GM23338 (cell line): Measurements from ENCODE around the gene ARFIP1. TPM values are rescaled to one million over a fixed set of nuclear protein-coding genes. Genes with fewer than 3 reads are reported as not detected.

Experiments used
- ATAC-seq: fragments of 200-7000 bp; cut with Tn5 transposase; 3 replicates; pipeline ENCODE4 v1.9.1; 2020
- DNase-seq: peaks from one replicate; pipeline ENCODE4 v3.0.0-alpha.2; 2015; ENCODE audit warnings: low spot score
- H2AFZ ChIP-seq: fragments of 200-600 bp; sonication (generic); 2 replicates; pipeline ENCODE4 v1.8.0; 2016; ENCODE audit warnings: antibody characterized with exemption, mild to moderate bottlenecking, moderate library complexity
- H3F3A ChIP-seq: fragments of 200-600 bp; sonication (generic); replicated peaks from 2 replicates; pipeline ENCODE4 v1.8.0; 2017; ENCODE audit warnings: antibody characterized with exemption, mixed run types, low read depth
- H3K27ac ChIP-seq: fragments of 200-600 bp; sonication (generic); 2 replicates; pipeline ENCODE4 v1.6.1; 2016; ENCODE audit warnings: low read depth
- H3K27me3 ChIP-seq: fragments of 200-600 bp; sonication (generic); 2 replicates; pipeline ENCODE4 v1.8.0; 2016; ENCODE audit warnings: mild to moderate bottlenecking, mixed run types, moderate library complexity; ENCODE audit not compliant: insufficient read depth
- H3K36me3 ChIP-seq: fragments of 200-600 bp; sonication (generic); 2 replicates; pipeline ENCODE4 v1.8.0; 2016; ENCODE audit warnings: mild to moderate bottlenecking; ENCODE audit not compliant: insufficient read depth
- H3K4me1 ChIP-seq: fragments of 200-600 bp; sonication (generic); 2 replicates; pipeline ENCODE4 v1.8.0; 2016; ENCODE audit warnings: mild to moderate bottlenecking, moderate library complexity; ENCODE audit not compliant: insufficient read depth
- H3K4me2 ChIP-seq: fragments of 200-600 bp; sonication (generic); 2 replicates; pipeline ENCODE4 v1.7.1; 2017; ENCODE audit warnings: mixed run types
- H3K4me3 ChIP-seq: fragments of 200-600 bp; sonication (generic); 2 replicates; pipeline ENCODE4 v1.6.1; 2016; ENCODE audit warnings: mixed run types
- H3K79me2 ChIP-seq: fragments of 200-600 bp; sonication (generic); replicated peaks from 2 replicates; pipeline ENCODE4 v1.8.0; 2017; ENCODE audit warnings: mild to moderate bottlenecking; ENCODE audit not compliant: insufficient read depth
- H3K9me2 ChIP-seq: fragments of 200-600 bp; sonication (generic); 2 replicates; pipeline ENCODE4 v1.8.0; 2017; ENCODE audit not compliant: insufficient read depth
- H4K20me1 ChIP-seq: fragments of 200-600 bp; sonication (generic); replicated peaks from 2 replicates; pipeline ENCODE4 v1.8.0; 2017; ENCODE audit warnings: mild to moderate bottlenecking; ENCODE audit not compliant: insufficient read depth
- H3K27ac Mint-ChIP-seq: 2 replicates; pipeline ENCODE4 v1.8.0; 2020; ENCODE audit warnings: inconsistent platforms, mild to moderate bottlenecking, moderate library complexity, mixed read lengths
- H3K27me3 Mint-ChIP-seq: 3 replicates; pipeline ENCODE4 v1.8.0; 2022; ENCODE audit warnings: low read depth, mild to moderate bottlenecking, moderate library complexity, mixed read lengths, inconsistent platforms; ENCODE audit not compliant: insufficient read depth, poor library complexity
- H3K36me3 Mint-ChIP-seq: 3 replicates; pipeline ENCODE4 v1.8.0; 2021; ENCODE audit warnings: low read depth, mild to moderate bottlenecking, inconsistent platforms, moderate library complexity, mixed read lengths
- H3K4me1 Mint-ChIP-seq: 3 replicates; pipeline ENCODE4 v1.8.0; 2020; ENCODE audit warnings: mild to moderate bottlenecking, inconsistent platforms, mixed read lengths
- H3K4me3 Mint-ChIP-seq: 3 replicates; pipeline ENCODE4 v1.8.0; 2021; ENCODE audit warnings: moderate library complexity, mild to moderate bottlenecking, inconsistent platforms, mixed read lengths
- H3K9me3 Mint-ChIP-seq: 3 replicates; pipeline ENCODE4 v1.8.0; 2020; ENCODE audit warnings: moderate library complexity, mild to moderate bottlenecking, inconsistent platforms, mixed read lengths
- CREB1 ChIP-seq: fragments of 250-450 bp; sonication (Bioruptor Pico); IDR thresholded peaks from 2 replicates; pipeline ENCODE4 v1.5.0; 2020; ENCODE audit warnings: low read depth, mild to moderate bottlenecking, moderate library complexity
- CTCF ChIP-seq, 2 experiments: fragments of 200-600 bp in 1 of 2; sonication (generic) in 1 of 2; conservative IDR thresholded peaks; 2 replicates each; pipeline versions ENCODE4 v1.5.1 to v1.6.1; 2016 to 2017; ENCODE audit warnings: antibody characterized with exemption in 2 of 2, low read depth in 2 of 2, mild to moderate bottlenecking in 2 of 2, moderate library complexity in 1 of 2
- ETS1 ChIP-seq: IDR thresholded peaks from 2 replicates; pipeline ENCODE4 v1.6.1; 2016; ENCODE audit warnings: antibody characterized with exemption
- EZH2 ChIP-seq: fragments of 200-600 bp; sonication (generic); IDR thresholded peaks from one replicate; pipeline ENCODE4 v1.8.0; 2017; ENCODE audit warnings: antibody characterized with exemption, mild to moderate bottlenecking, low read depth; ENCODE audit not compliant: unreplicated experiment
- EZH2phosphoT487 ChIP-seq: fragments of 200-600 bp; sonication (generic); IDR thresholded peaks from one replicate; pipeline ENCODE4 v1.8.1; 2018; ENCODE audit warnings: antibody characterized with exemption; ENCODE audit not compliant: unreplicated experiment
- JUNB ChIP-seq: IDR thresholded peaks from one replicate; pipeline ENCODE4 v1.6.1; 2016; ENCODE audit warnings: antibody characterized with exemption; ENCODE audit not compliant: unreplicated experiment
- NANOG ChIP-seq: IDR thresholded peaks from 2 replicates; pipeline ENCODE4 v1.6.1; 2016; ENCODE audit warnings: antibody characterized with exemption, borderline replicate concordance
- POLR2AphosphoS5 ChIP-seq: IDR thresholded peaks from 2 replicates; pipeline ENCODE4 v1.6.1; 2016; ENCODE audit warnings: antibody characterized with exemption, low read depth
- REST ChIP-seq: IDR thresholded peaks from one replicate; pipeline ENCODE4 v1.6.1; 2018; ENCODE audit warnings: antibody characterized with exemption; ENCODE audit not compliant: unreplicated experiment
- STAT1 ChIP-seq: IDR thresholded peaks from one replicate; pipeline ENCODE4 v1.6.1; 2016; ENCODE audit warnings: antibody characterized with exemption; ENCODE audit not compliant: unreplicated experiment
- ZNF114 ChIP-seq: fragments of 250-450 bp; sonication (Bioruptor Pico); IDR thresholded peaks from 2 replicates; pipeline ENCODE4 v1.5.0; 2020; ENCODE audit warnings: mild to moderate bottlenecking, moderate library complexity
- ZNF331 ChIP-seq: fragments of 250-450 bp; sonication (Bioruptor Pico); IDR thresholded peaks from 2 replicates; pipeline ENCODE4 v1.5.0; 2020; ENCODE audit warnings: low read depth, mild to moderate bottlenecking, moderate library complexity
- ZNF462 ChIP-seq: fragments of 250-450 bp; sonication (Bioruptor Pico); IDR thresholded peaks from 2 replicates; pipeline ENCODE4 v1.5.0; 2020; ENCODE audit warnings: mild to moderate bottlenecking, moderate library complexity
- polyA plus RNA-seq: library from polyadenylated mRNA; unstranded; fragments of >200 nt; fragmentation: Nextera tagmentation; extraction: Ambion mirVana; gene quantifications from 2 replicates; pipeline ENCODE4 v1.2.1, GENCODE V29; 2016
- total RNA-seq: library from RNA; depleted of rRNA; stranded (reverse); fragments of >200 nt; shearing (Covaris generic); gene quantifications from 2 replicates; pipeline ENCODE4 v1.2.3, GENCODE V29; 2014

ARFIP1 gene
- total and polyA plus RNA-seq, 2 experiments from 2014 or later = 46.0 to 49.6 TPM

- no peak for ATAC-seq
- no peak overlapping the region for H3K4me3 ChIP-seq
- no peak overlapping the region for H3K27ac Mint-ChIP-seq
- H3K36me3 ChIP-seq = no peaks in the 10 kb centered on the region
- no peaks in the 10 kb centered on the region for H3K27me3 ChIP-seq
- no peak overlapping the region for H2AFZ ChIP-seq
- no peaks in the 10 kb centered on the region for H3K79me2 ChIP-seq
- peaks cover 2% of the 10 kb centered on the region; the same call in 2 of the 3 replicates for H3K36me3 Mint-ChIP-seq
- no peaks in the 10 kb centered on the region for H4K20me1 ChIP-seq
- H3K4me1 Mint-ChIP-seq = peaks cover 57% of the 10 kb centered on the region
- H3K9me2 ChIP-seq = no peaks in the 10 kb centered on the region; the same call in 1 of the 2 replicates
- H3K4me1 ChIP-seq = peaks cover 53% of the 10 kb centered on the region
- TF ChIP-seq EZH2 (no peak), ZNF331 (no peak), NANOG (no peak), CTCF (conservative IDR thresholded peaks at IDR 0.05; ENCODE audit: low read depth in 2 of 2) (no peak), POLR2AphosphoS5 (no peak), ZNF462 (no peak), ZNF114 (CRISPR knock-in tag) (no peak), JUNB (no peak), STAT1 (no peak), ETS1 (no peak), REST (no peak), EZH2phosphoT487 (no peak), CREB1 (no peak)
- H3K4me3 Mint-ChIP-seq = no peak overlapping the region
- H3K27me3 Mint-ChIP-seq = peaks cover 8% of the 10 kb centered on the region
- no peak for DNase-seq
- no peak overlapping the region for H3K4me2 ChIP-seq
- H3F3A ChIP-seq = no peaks in the 10 kb centered on the region
- no peaks in the 10 kb centered on the region for H3K9me3 Mint-ChIP-seq
- no peak overlapping the region for H3K27ac ChIP-seq
Observed at GRCh38 chr4:152927737-152928136, 148.0 kb downstream of the ARFIP1 start.
